SU-DHL-6 (cell line): ENCODE data around the gene SPATA33.
A peak's percentile ranks its signal among the peaks of the same experiment; 100 is the strongest.

ENCODE experiments used
- H2AFZ ChIP-seq: fragments of 200-600 bp; sonication (generic); 2 replicates; pipeline ENCODE4 v1.6.1; 2014; ENCODE audit warnings: low read depth, mild to moderate bottlenecking, moderate library complexity, mixed read lengths, antibody characterized with exemption, low read length; ENCODE audit not compliant: severe bottlenecking
- H3F3A ChIP-seq: fragments of 200-600 bp; shearing (Covaris generic); 2 replicates; pipeline ENCODE4 v1.6.0; 2016; ENCODE audit warnings: antibody characterized with exemption, mild to moderate bottlenecking; ENCODE audit not compliant: insufficient read depth
- H3K27ac ChIP-seq: fragments of 200-600 bp; sonication (generic); 2 replicates; pipeline ENCODE4 v1.5.1; 2016; ENCODE audit warnings: low read depth, mild to moderate bottlenecking, low read length, moderate library complexity, mixed read lengths
- H3K27me3 ChIP-seq: fragments of 200-600 bp; sonication (generic), shearing (Covaris generic); 2 replicates; pipeline ENCODE4 v1.6.0; 2014; ENCODE audit warnings: mild to moderate bottlenecking, low read length
- H3K36me3 ChIP-seq: fragments of 200-600 bp; sonication (generic); 2 replicates; pipeline ENCODE4 v1.6.1; 2014; ENCODE audit warnings: mild to moderate bottlenecking, low read length, mixed read lengths
- H3K4me2 ChIP-seq: fragments of 300-600, 200-600 bp; shearing (Covaris generic), sonication (generic); 2 replicates; pipeline ENCODE4 v1.6.0; 2014; ENCODE audit warnings: low read length, low read depth, mild to moderate bottlenecking; ENCODE audit not compliant: poor library complexity, severe bottlenecking
- H3K4me3 ChIP-seq: fragments of 200-600 bp; sonication (generic); 2 replicates; pipeline ENCODE4 v1.5.1; 2014; ENCODE audit warnings: antibody characterized with exemption, low read length, mild to moderate bottlenecking, mixed read lengths; ENCODE audit not compliant: insufficient read depth, poor library complexity, severe bottlenecking
- H3K79me2 ChIP-seq: fragments of 200-600 bp; sonication (generic); 2 replicates; pipeline ENCODE4 v1.6.1; 2014; ENCODE audit warnings: mild to moderate bottlenecking, low read length, moderate library complexity; ENCODE audit not compliant: insufficient read depth
- H3K9ac ChIP-seq: fragments of 200-600 bp; sonication (generic); 2 replicates; pipeline ENCODE4 v1.7.0; 2014; ENCODE audit warnings: mild to moderate bottlenecking, low read length
- H3K9me2 ChIP-seq: fragments of 200-600 bp; sonication (generic); replicated peaks from 2 replicates; pipeline ENCODE4 v1.6.1; 2014; ENCODE audit warnings: low read length; ENCODE audit not compliant: insufficient read depth
- H3K9me3 ChIP-seq: fragments of 200-600 bp; sonication (generic); 2 replicates; pipeline ENCODE4 v1.6.1; 2014; ENCODE audit warnings: low read length, mixed read lengths; ENCODE audit not compliant: insufficient read depth
- H4K20me1 ChIP-seq: fragments of 200-600 bp; sonication (generic); 2 replicates; pipeline ENCODE4 v1.6.1; 2014; ENCODE audit warnings: low read depth, mild to moderate bottlenecking, antibody characterized with exemption, low read length, moderate library complexity, mixed read lengths
- EZH2phosphoT487 ChIP-seq: fragments of 200-600 bp; sonication (generic), shearing (Covaris generic); conservative IDR thresholded peaks from 2 replicates; pipeline ENCODE4 v1.6.1; 2018; ENCODE audit warnings: mild to moderate bottlenecking, antibody characterized with exemption, low read length, moderate library complexity, mixed read lengths
- TF ChIP-seq, protein P1 (sequence below): fragments of 200-600 bp; sonication (generic); IDR thresholded peaks from one replicate; pipeline ENCODE4 v1.5.1; 2017; ENCODE audit warnings: antibody characterized with exemption, mild to moderate bottlenecking, low read length, moderate library complexity; ENCODE audit not compliant: insufficient read depth, poor library complexity, severe bottlenecking

Gene SPATA33

DNA sequence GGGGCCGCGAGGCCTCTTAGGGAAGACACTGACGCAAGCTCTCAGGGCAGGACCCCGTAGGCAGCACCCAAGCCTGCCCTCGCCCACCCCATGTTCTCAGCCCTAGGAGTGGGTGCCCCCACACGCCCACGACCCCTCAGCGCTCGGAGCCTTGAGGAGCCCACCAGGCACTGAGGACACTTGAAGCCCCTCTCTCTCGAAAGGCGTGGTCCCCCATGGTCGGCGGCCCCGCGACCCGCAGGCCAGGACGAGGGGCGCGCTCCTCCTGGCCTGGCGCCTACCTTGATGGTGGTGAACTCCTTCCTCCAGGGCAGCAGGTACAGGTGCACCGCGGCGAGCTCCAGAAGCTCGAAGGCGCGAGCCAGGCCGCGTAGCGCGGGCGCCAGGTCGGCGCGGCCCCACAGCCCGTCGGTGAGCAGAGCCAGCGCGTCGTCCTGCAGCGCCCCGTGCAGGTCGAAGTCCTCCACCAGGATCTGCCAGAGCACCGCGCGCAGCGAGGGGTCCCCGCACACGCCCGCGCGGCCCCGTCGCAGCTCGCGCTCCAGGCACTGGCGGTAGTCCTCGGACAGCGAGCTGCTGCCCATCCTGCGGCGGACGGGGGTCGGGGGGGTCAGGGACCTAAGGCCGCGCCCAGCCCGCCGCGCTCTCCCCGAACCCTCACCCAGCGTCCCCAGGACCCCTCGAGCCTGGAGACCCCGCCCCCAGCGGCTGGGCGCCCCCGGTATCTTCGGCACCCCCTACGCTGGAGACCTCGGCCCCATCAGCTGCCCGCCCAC lies 43.2 kb downstream of the SPATA33 start:
- TF ChIP-seq EZH2phosphoT487: no peak
- TF ChIP-seq, protein P1, sequence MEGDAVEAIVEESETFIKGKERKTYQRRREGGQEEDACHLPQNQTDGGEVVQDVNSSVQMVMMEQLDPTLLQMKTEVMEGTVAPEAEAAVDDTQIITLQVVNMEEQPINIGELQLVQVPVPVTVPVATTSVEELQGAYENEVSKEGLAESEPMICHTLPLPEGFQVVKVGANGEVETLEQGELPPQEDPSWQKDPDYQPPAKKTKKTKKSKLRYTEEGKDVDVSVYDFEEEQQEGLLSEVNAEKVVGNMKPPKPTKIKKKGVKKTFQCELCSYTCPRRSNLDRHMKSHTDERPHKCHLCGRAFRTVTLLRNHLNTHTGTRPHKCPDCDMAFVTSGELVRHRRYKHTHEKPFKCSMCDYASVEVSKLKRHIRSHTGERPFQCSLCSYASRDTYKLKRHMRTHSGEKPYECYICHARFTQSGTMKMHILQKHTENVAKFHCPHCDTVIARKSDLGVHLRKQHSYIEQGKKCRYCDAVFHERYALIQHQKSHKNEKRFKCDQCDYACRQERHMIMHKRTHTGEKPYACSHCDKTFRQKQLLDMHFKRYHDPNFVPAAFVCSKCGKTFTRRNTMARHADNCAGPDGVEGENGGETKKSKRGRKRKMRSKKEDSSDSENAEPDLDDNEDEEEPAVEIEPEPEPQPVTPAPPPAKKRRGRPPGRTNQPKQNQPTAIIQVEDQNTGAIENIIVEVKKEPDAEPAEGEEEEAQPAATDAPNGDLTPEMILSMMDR: no peak
- Histone ChIP-seq H3K27me3 (no peaks in the 10 kb centered on the region), H3K9me3 (no peaks in the 10 kb centered on the region), H2AFZ (peak overlapping the region; percentile 46), H3K4me2 (peak overlapping the region; percentile 52), H3F3A (no peaks in the 10 kb centered on the region), H3K27ac (peak overlapping the region; percentile 57), H4K20me1 (no peaks in the 10 kb centered on the region; the same call in 1 of the 2 replicates), H3K9ac (peak overlapping the region; percentile 65), H3K36me3 (no peaks in the 10 kb centered on the region), H3K9me2 (no peaks in the 10 kb centered on the region), H3K4me3 (peak overlapping the region; percentile 57), H3K79me2 (no peaks in the 10 kb centered on the region)

- H3K9ac ChIP-seq: peak within 1 kb of the TSS; percentile 65
- TF ChIP-seq, protein P1: no peak
- TF ChIP-seq EZH2phosphoT487: no peak
- H3K27me3 ChIP-seq: no peaks in the 10 kb centered on the region
- H3K4me2 ChIP-seq: peak within 1 kb of the TSS; percentile 52
- no peaks in the 10 kb centered on the region for H3K9me2 ChIP-seq
- no peaks in the 10 kb centered on the region for H3K36me3 ChIP-seq
- H3F3A ChIP-seq: no peaks in the 10 kb centered on the region
- H3K27ac ChIP-seq: peak within 1 kb of the TSS; percentile 57
- H3K4me3 ChIP-seq: peak within 1 kb of the TSS; percentile 57
- no peaks in the 10 kb centered on the region for H3K9me3 ChIP-seq
- no peaks in the 10 kb centered on the region; the same call in 1 of the 2 replicates for H4K20me1 ChIP-seq
- peak within 1 kb of the TSS; percentile 46 for H2AFZ ChIP-seq
- no peaks in the 10 kb centered on the region for H3K79me2 ChIP-seq
Observed at GRCh38 chr16:89701425-89702406, 44.1 kb downstream of the SPATA33 start, which contains the start of gene SPATA2L. TSS of gene SPATA2L (minus strand) at chr16:89701705. CDS start at chr16:89701232, 473 bp downstream.

GRCh38 chr16:89704281-89704680 lies 46.6 kb downstream of the SPATA33 start:
- H3K4me3 ChIP-seq: no peak overlapping the region
- no peak overlapping the region for H3K9ac ChIP-seq
- TF ChIP-seq, protein P1: no peak
- TF ChIP-seq EZH2phosphoT487: no peak
- H3K27me3 ChIP-seq: no peaks in the 10 kb centered on the region
- H3K9me2 ChIP-seq: no peaks in the 10 kb centered on the region
- no peak overlapping the region for H2AFZ ChIP-seq
- H3F3A ChIP-seq: no peaks in the 10 kb centered on the region
- H3K79me2 ChIP-seq: no peaks in the 10 kb centered on the region
- H3K27ac ChIP-seq: no peak overlapping the region
- H3K4me2 ChIP-seq: no peak overlapping the region
- H3K9me3 ChIP-seq: no peaks in the 10 kb centered on the region
- no peaks in the 10 kb centered on the region for H3K36me3 ChIP-seq
- H4K20me1 ChIP-seq: no peaks in the 10 kb centered on the region; the same call in 1 of the 2 replicates
